Measurements from ENCODE around the gene USP53. TPM values are rescaled to one million over a fixed set of nuclear protein-coding genes. Genes with fewer than 3 reads are reported as not detected.
A peak's percentile ranks its signal among the peaks of the same experiment; 100 is the strongest.

USP53 gene
- total and polyA plus RNA-seq, 2 donors (not counting 3 experiments of a cell fraction or from before 2014, with no cell fraction given) = 7.8 to 22.8 TPM

DNA sequence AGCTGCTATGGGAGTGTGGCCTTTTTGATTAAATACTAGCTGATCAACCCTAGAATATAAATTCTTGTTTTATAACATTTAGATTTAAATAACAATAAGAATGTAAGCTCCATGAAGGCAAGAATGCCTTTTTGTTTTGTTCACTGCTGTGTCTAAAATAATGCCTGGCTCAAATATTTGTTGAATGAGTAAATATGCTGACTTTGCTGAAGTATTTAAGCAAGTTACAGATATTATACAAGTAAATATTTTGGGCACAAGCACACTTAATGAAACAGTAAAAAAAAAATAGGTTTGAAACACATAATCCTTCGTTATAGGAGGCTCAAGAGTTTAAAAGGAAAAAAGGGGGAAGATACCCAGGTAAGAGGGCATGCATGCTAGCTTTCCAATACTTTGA, 85.3 kb downstream of the USP53 start:
- Histone ChIP-seq H3K27ac (ENCODE audit: insufficient read depth, low read depth, low read length) (no peak overlapping the region), H3K79me2 (ENCODE audit: control insufficient read depth, insufficient read depth, low read length) (peaks cover 25% of the 10 kb centered on the region), H3K36me3 (ENCODE audit: control insufficient read depth in 2 of 2, extremely low read depth in 1 of 2, insufficient read depth in 2 of 2, low read length in 2 of 2) (peaks cover 0 to 5% of the 10 kb centered on the region in 2 experiments), H3K4me3 (replicated peaks in 1 of 3; ENCODE audit: insufficient read depth in 1 of 3, low read depth in 1 of 3, low read length in 3 of 3) (no peak overlapping the region), H3K9ac (replicated peaks; ENCODE audit: extremely low read depth, insufficient read depth, low read length) (no peak overlapping the region), H3K9me1 (replicated peaks; ENCODE audit: control insufficient read depth, extremely low read depth, insufficient read depth, low read length) (no peaks in the 10 kb centered on the region), H3K9me3 (replicated peaks; ENCODE audit: control insufficient read depth, insufficient read depth, low read length) (no peaks in the 10 kb centered on the region), H3K4me1 (ENCODE audit: control insufficient read depth, extremely low read depth, insufficient read depth, low read length) (peaks cover 12% of the 10 kb centered on the region), H2AFZ (ENCODE audit: low read depth, low read length) (no peak overlapping the region), H3K4me2 (ENCODE audit: insufficient read depth, low read length) (peak overlapping the region; percentile 86), H4K20me1 (replicated peaks; ENCODE audit: control insufficient read depth, extremely low read depth, insufficient read depth, low read length) (no peaks in the 10 kb centered on the region), H3K27me3 (ENCODE audit: control insufficient read depth in 2 of 2, insufficient read depth in 2 of 2, low read length in 2 of 2) (no peaks in the 10 kb centered on the region)
- no peak for DNase-seq (ENCODE audit: low read depth, low spot score)
- no peak for TF ChIP-seq GATA2 (IDR thresholded peaks at IDR 0.05; ENCODE audit: insufficient read depth, insufficient read length, low read depth, low read length)
- TF ChIP-seq POLR2AphosphoS5 (IDR thresholded peaks at IDR 0.05; ENCODE audit: insufficient read depth, low read depth, low read length) = no peak
- TF ChIP-seq MYC (IDR thresholded peaks at IDR 0.05; ENCODE audit: low read depth, low read length) = no peak
- no peak for TF ChIP-seq JUN (IDR thresholded peaks at IDR 0.05; ENCODE audit: borderline replicate concordance, insufficient read depth, insufficient read length, low read depth)
- no peak for TF ChIP-seq CTCF (IDR thresholded peaks at IDR 0.05; ENCODE audit: extremely low read depth in 1 of 2, insufficient read depth in 1 of 2, low read depth in 1 of 2, low read length in 2 of 2)
- TF ChIP-seq MAX (IDR thresholded peaks at IDR 0.05; ENCODE audit: insufficient read depth, insufficient read length) = no peak
- no peak for TF ChIP-seq POLR2A (IDR thresholded peaks at IDR 0.05; ENCODE audit: low read depth, low read length)
- BruUV-seq (replicated peaks) = no TSS peak
- ChIA-PET CTCF (interaction anchor here (2.6 kb wide), 1 partner anchor 257 kb away, joined by 10 read pairs; no protein-coding TSS in a partner anchor), POLR2A (no interaction called here)
- FAIRE-seq = no peak
- dilution Hi-C loops (cut with MboI; ENCODE audit: extremely low pct_ligation_motif_present, low sequenced_read_pairs) (no loop called here), intact Hi-C loops (cut with micrococcal nuclease) (no loop called here)
